ENCODE data around the gene FAM107A.
A peak's percentile ranks its signal among the peaks of the same experiment; 100 is the strongest.

FAM107A gene

GRCh38 chr3:58572013-58572633, 5.1 kb downstream of the FAM107A start:
- no peak for TF ChIP-seq CTCF (IDR thresholded peaks at IDR 0.05; ENCODE audit: borderline replicate concordance, control extremely low read depth, extremely low read depth, insufficient read depth, missing control alignments)
- in situ Hi-C loops (cut with MboI; ENCODE audit: low sequenced_read_pairs, unreplicated experiment) = loop anchor here (10.0 kb wide), 1 partner anchor 53 kb away; no protein-coding TSS in a partner anchor
- no peak for DNase-seq (ENCODE audit: low spot score)

DNA sequence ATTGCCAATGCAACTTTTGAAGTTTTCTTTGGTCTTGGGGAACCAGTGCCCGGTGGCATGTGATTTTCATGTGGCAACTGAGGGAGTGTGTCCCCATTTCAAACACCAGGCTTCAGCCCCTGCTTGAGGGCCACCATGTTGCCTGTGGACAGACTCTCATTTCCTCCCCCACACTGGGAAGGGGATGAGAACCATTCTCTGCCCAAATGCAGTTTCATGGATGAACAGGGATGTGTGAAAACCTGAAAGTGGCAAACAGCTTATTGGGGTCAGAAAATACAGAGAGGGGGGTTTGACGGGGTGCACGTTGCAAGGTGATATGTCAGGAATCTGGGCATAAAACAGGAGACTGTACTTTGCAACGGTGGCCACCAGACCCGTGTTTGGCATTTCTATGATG, 6.3 kb downstream of the FAM107A start:
- DNase-seq (ENCODE audit: low spot score) = no peak
- TF ChIP-seq CTCF (IDR thresholded peaks at IDR 0.05; ENCODE audit: borderline replicate concordance, control extremely low read depth, extremely low read depth, insufficient read depth, missing control alignments) = no peak
- in situ Hi-C loops (cut with MboI; ENCODE audit: low sequenced_read_pairs, unreplicated experiment) = loop anchor here (10.0 kb wide), 1 partner anchor 54 kb away; no protein-coding TSS in a partner anchor

DNA sequence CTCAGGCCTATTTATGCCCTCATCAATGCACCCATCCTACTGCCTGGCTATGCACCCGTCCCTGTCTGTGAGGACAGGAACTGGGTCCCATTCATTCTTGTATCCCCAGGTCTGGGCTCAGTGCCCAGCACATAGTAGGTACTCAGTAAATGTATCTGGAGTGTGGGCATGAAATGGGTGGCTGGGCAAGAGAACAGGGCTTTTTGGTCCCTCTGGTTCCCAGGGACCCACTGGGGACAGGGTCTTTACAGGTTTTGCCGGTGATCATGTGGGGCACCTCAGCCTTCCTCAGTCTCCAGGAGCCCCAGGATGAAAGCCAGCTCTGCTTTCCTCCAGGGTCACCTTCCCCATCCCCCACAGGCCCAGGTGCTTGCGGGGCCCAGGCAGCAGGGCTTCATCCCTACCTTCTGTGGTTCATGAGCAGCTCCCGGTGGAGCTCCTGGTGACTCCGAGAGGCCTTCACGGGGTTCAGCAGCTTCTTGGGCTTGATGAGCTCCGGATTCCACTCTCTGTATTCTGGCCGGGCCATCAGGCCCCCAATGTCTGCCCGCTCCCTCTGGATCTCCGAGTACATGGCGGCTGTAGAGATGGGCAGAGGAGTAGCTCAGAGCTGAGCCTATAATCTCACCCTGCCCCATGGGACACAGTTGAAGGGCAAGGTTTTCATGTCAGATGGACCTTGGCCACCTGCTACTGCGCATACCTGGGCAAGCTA, 7.7 kb downstream of the FAM107A start:
- no peak for DNase-seq (ENCODE audit: low spot score)
- TF ChIP-seq CTCF (IDR thresholded peaks at IDR 0.05; ENCODE audit: borderline replicate concordance, control extremely low read depth, extremely low read depth, insufficient read depth, missing control alignments) = no peak
- in situ Hi-C loops (cut with MboI; ENCODE audit: low sequenced_read_pairs, unreplicated experiment) = loop anchor here (10.0 kb wide), 1 partner anchor 55 kb away; no protein-coding TSS in a partner anchor

DNA sequence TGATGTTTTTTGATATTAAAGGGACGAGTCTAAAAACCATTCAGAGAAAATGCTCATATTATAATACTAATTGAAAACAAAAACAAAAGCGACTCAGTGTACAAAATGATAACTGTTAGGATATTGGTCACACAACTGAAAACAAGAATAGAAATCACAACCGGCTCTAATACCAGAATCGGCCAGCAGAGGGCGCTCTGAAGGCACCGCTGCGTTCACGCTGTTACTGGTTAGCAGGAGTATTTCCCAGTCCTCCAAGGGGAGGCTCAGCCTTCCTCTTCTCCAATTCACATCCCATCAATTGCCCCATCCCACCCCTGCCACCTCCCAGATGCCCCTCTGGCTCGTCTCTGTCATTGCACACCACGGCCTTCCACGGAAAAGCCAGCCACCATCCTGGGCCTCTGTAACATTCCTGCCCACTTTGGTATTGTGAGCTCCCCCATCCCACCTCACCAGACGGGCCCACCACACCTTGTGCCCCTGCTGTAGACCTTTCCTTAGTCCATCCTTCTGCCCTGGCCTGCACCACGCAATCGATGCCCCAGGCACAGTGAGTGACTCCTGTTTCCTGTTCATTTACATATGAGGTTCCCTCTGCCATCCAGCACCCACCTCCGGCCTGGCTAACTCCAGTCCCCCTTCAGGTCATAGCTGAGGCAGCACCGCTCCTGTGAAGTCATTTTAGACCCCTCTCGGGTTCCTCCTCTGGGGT, 8.5 kb downstream of the FAM107A start:
- in situ Hi-C loops (cut with MboI; ENCODE audit: low sequenced_read_pairs, unreplicated experiment) = no loop called here
- peak; percentile 94 for TF ChIP-seq CTCF (IDR thresholded peaks at IDR 0.05; ENCODE audit: borderline replicate concordance, control extremely low read depth, extremely low read depth, insufficient read depth, missing control alignments)
- DNase-seq (ENCODE audit: low spot score) = peak; percentile 79

DNA sequence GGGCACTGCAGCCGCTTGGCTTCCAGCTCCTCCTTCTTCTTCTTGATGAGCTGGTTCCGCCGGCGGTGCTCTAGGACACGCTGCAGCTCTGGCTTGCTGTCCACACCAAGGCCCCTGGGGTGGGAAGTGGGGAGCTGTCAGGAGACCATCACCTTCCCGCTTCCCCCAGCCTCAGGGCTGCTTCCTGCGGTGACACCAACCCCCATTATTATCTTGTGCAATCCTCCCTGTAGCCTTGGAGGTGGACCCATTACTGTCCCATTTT, 10.0 kb downstream of the FAM107A start:
- no peak for DNase-seq (ENCODE audit: low spot score)
- in situ Hi-C loops (cut with MboI; ENCODE audit: low sequenced_read_pairs, unreplicated experiment) = no loop called here
- no peak for TF ChIP-seq CTCF (IDR thresholded peaks at IDR 0.05; ENCODE audit: borderline replicate concordance, control extremely low read depth, extremely low read depth, insufficient read depth, missing control alignments)

DNA sequence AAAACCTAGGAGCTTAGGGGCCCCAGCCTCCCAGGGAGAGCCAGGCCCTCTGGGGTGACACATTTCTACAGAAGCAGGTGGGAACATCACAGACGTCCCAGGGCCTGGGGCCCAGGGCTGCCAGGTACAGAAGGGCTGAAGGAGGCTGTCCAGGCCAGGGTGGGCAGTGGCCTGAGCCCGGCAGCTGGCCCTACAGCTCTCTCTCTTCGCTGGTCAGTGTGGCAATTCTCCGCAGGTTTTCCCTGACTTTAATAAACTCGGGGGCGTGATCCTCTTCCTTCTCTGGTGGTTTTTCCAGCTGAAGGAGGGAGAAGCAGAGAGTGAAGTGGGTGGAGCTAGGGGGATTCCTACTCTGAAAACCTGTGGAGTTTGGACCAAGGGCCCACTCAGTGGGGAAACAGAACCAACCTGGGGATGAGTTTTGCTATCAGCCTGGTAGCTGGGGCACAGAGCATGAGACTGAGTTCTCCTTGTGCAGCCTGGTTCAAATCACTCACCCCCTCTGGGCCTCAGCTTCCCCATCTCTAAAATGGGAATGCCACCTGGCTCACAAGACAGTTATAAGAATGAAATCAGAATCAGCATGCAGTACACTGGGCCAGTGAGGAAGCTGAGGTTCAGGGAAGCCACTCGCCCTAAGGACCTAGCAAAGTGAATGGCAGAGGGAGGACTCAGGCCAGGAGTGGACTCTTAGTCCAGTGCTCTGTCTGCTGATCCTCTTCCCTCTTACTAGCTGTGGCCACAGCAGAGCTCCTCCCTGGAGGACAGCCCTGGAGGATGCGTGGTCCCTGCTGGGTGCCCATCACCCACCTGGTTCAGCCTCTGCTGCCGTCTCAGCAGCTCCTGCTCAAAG, 10.6 kb downstream of the FAM107A start:
- no peak for TF ChIP-seq CTCF (IDR thresholded peaks at IDR 0.05; ENCODE audit: borderline replicate concordance, control extremely low read depth, extremely low read depth, insufficient read depth, missing control alignments)
- in situ Hi-C loops (cut with MboI; ENCODE audit: low sequenced_read_pairs, unreplicated experiment) = no loop called here
- no peak for DNase-seq (ENCODE audit: low spot score)
